Mucosa of descending colon (tissue), 3 donors: Measurements from ENCODE around the gene IFI44. TPM values are rescaled to one million over a fixed set of nuclear protein-coding genes. Genes with fewer than 3 reads are reported as not detected.
A peak's percentile ranks its signal among the peaks of the same experiment; 100 is the strongest.

Experiments used
- ATAC-seq: fragments of 200-7000 bp; cut with Tn5 transposase; one replicate; pipeline ENCODE4 v1.9.1; 2020; ENCODE audit warnings: mild to moderate bottlenecking, moderate library complexity
- DNase-seq, 3 donors: peaks; one replicate each; pipeline ENCODE4 v3.0.0-alpha.2; 2020
- H3K36me3 ChIP-seq: fragments of 200-600 bp; one replicate; pipeline ENCODE4 v1.8.0; 2021; ENCODE audit warnings: low read depth, mild to moderate bottlenecking
- H3K4me1 ChIP-seq: fragments of 200-600 bp; one replicate; pipeline ENCODE4 v1.8.0; 2021; ENCODE audit warnings: low read depth, mild to moderate bottlenecking
- H3K4me3 ChIP-seq: fragments of 200-600 bp; one replicate; pipeline ENCODE4 v1.8.0; 2021; ENCODE audit warnings: mild to moderate bottlenecking
- H3K9me3 ChIP-seq: fragments of 200-600 bp; one replicate; pipeline ENCODE4 v1.8.0; 2021; ENCODE audit warnings: mild to moderate bottlenecking
- CTCF ChIP-seq: fragments of 200-600 bp; IDR thresholded peaks from one replicate; pipeline ENCODE4 v1.8.0; 2022; ENCODE audit warnings: antibody characterized with exemption, mild to moderate bottlenecking
- intact Hi-C, 2 donors: fragments of 100-400 bp; cut with DNase I in 1 of 2; cut with micrococcal nuclease in 1 of 2; formaldehyde crosslinking; loops; one replicate each; pipeline versions ENCODE4 v1.11.0 to v1.11.1; 2022; cut with DNase I, micrococcal nuclease
- total RNA-seq, 3 donors: library from RNA; stranded (reverse); fragmentation: NEBNext Ultra II Directional in 2 of 3; extraction: Animal tissue kit (Norgen Biotek cat#: 25700) in 2 of 3; gene quantifications; one replicate each; pipeline versions ENCODE4 v1.2.1 to v1.2.4, GENCODE V29; 2021 to 2023
- donor health status: DM: no; HTN: no; CAD: no; lungs with moderate emphysema.
- donor health status: DM: no; HTN: no; CAD: no.
- donor health status: DM: no; HTN: yes; CAD: no.

The IFI44 gene
- total RNA-seq, 3 donors from 2014 or later, result 4.3 to 15.6 (median 8.1) TPM

GRCh38 chr1:78619803-78620579, 29.6 kb upstream of the IFI44 start, which contains the start of gene IFI44L:
Gene IFI44L, plus strand, starts transcription at chr1:78620448. Its CDS starts 7,468 bp downstream, at chr1:78627916.
- peak; percentile 26 for ATAC-seq
- no peak within 1 kb of the TSS for H3K4me3 ChIP-seq
- DNase-seq, result peak in 2 of 3 donors; percentile 29 to 44
- no peaks in the 10 kb centered on the region for H3K36me3 ChIP-seq
- no peaks in the 10 kb centered on the region for H3K9me3 ChIP-seq
- intact Hi-C loops, result no loop called here
- no peak for TF ChIP-seq CTCF
- no peaks in the 10 kb centered on the region for H3K4me1 ChIP-seq

DNA sequence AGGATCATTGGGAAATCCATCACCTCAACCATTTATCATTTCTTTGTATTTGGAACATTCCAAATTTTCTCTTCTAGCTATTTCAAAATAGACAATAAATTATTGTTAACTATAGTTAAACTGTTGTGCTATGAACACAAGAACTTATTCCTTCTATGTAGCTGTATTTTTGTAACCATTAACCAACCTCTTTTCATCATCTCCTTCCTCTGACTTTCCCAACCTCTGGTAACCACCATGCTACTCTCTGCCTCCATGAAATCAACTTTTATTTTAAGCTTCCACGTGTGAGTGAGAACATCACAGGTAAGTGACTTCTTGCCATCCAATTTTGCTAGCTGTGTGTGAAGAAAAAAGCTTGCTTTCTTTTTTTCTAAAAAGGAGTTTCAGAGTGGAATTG, 29.0 kb upstream of the IFI44 start:
- no peaks in the 10 kb centered on the region for H3K36me3 ChIP-seq
- H3K4me3 ChIP-seq, result no peak overlapping the region
- TF ChIP-seq CTCF, result no peak
- DNase-seq (no peak), ATAC-seq (no peak)
- intact Hi-C loops, result no loop called here
- H3K4me1 ChIP-seq, result no peaks in the 10 kb centered on the region
- no peaks in the 10 kb centered on the region for H3K9me3 ChIP-seq

- Histone ChIP-seq H3K36me3 (no peaks in the 10 kb centered on the region), H3K9me3 (no peaks in the 10 kb centered on the region), H3K4me1 (no peaks in the 10 kb centered on the region), H3K4me3 (no peak overlapping the region)
- intact Hi-C loops, result no loop called here
- DNase-seq (no peak), ATAC-seq (no peak)
- TF ChIP-seq CTCF, result no peak
These were observed 27.1 kb upstream of the IFI44 start for GRCh38 chr1:78622548-78622947.

DNA sequence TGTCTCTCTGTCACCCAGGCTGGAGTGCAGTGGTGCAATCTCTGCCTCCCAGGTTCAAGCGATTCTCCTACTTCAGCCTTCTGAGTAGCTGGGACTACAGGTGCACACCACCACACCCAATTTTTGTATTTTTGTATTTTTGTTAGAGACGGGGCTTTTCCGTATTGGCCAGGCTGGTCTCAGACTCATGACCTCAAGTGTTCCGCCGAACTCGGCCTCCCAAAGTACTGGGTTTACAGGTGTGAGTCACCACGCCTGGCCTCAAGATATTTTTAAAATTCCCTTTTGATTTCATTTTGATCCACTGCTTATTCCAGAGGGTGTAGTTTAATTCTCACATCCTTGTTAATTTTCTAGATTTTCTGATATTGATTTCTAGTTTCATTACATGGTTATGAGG, 25.6 kb upstream of the IFI44 start:
- H3K9me3 ChIP-seq, result no peaks in the 10 kb centered on the region
- ATAC-seq (no peak), DNase-seq (no peak)
- H3K36me3 ChIP-seq, result no peaks in the 10 kb centered on the region
- intact Hi-C loops, result no loop called here
- H3K4me1 ChIP-seq, result no peaks in the 10 kb centered on the region
- H3K4me3 ChIP-seq, result no peak overlapping the region
- no peak for TF ChIP-seq CTCF

DNA sequence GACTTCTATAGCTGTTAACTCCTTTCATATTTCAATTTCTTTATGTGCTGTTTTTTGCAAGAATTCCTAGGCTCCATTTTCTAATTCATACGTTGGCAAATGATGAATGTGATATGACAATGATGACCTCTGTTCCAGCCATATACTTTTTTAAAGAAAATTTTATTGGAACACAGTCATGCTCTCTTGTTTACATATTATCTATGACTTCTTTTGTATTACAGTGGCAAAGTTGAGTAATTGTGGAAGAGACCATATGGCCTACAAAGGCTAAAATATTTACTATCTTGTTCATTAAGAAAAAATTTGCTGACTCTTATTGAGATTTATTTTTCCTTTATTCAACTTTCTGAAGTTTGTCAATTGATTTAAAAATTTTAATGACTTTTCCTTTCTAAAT, 22.3 kb upstream of the IFI44 start:
- DNase-seq (no peak), ATAC-seq (no peak)
- H3K4me3 ChIP-seq, result no peak overlapping the region
- no peaks in the 10 kb centered on the region for H3K36me3 ChIP-seq
- no peaks in the 10 kb centered on the region for H3K4me1 ChIP-seq
- no peaks in the 10 kb centered on the region for H3K9me3 ChIP-seq
- intact Hi-C loops, result no loop called here
- no peak for TF ChIP-seq CTCF
